NCI-H1417 (cell line): ENCODE results near the gene MAML2.
"Not testable (repeated sequence)": the region's sequence is repeated elsewhere in the genome, so short reads cannot be mapped to it uniquely, and the experiment has no call there.

Source experiments
- DNase-seq, 3 experiments: peaks; one replicate each; lab custom pipeline; 2025; lab: John Stamatoyannopoulos, UW

Gene MAML2

DNA sequence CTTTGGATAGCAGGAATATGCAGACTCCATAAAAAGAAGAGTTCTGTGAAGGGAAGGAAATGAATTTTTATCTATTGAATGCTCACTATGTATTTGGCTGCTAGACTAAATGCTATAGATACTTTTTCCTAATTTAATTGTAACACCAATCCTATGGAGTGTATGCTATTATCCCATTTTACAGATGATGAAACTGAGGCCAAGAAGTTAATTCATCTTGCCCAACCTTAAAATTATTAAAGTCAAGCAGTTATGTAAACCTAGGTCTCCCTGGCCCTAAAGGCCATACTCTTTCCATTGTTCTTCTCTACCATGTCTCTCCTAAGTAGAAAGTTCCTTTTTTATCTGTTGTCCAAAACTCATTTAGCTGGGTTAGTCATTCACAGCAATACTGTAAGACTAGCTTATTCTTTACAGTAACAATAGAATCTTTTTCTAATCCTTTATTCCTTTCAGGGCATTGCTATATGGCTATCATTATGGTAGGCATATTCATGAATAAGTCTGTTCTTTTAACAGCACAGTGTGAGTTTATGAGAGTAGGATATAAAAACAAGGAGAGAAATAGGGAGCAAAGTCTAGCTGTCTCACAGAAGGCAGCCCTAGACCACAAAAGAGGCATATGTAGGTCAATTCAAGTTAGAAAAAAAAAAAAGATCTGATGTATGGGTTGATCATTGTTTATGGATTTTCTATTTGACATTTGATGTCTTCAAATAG is 50.5 kb downstream of the MAML2 start:
- DNase-seq = no peak

DNA sequence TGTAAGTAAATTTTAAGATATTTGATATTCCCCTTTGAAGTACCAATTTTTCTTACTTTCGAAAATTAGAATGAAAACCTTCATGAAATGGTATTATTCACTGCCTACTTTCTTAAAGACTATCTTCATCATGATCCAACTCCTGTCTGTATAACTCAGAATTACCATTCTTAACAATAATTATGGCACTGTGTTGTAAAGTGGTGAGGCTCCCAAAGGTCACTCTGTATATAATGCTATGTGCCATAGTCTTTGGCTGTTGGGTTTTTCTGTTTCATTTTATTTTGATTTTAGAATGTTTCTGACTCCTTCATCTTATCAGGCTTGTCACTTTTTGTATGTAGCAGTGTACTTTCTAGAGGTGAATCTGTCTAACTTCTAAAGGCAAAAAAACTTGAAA is 52.4 kb downstream of the MAML2 start:
- DNase-seq = no peak

DNA sequence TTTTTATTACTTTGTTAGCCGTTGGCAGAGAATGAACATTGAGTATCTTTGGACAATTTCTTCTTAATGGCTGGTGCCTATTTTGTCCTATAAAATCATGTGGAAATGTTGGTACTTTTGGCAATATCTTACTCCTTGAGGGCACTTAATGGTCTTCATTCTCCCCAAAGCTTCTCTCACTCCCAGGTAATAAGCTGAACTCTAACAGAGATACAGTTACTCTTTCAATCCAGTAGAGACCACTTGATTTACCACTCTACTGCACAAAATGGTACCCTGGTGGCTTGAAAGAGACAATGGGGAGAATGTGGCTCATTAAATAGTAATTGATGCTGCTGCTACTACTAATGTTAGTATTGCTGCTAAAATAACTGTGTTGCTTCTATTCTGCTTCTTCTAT is 53.0 kb downstream of the MAML2 start:
- no peak for DNase-seq

DNA sequence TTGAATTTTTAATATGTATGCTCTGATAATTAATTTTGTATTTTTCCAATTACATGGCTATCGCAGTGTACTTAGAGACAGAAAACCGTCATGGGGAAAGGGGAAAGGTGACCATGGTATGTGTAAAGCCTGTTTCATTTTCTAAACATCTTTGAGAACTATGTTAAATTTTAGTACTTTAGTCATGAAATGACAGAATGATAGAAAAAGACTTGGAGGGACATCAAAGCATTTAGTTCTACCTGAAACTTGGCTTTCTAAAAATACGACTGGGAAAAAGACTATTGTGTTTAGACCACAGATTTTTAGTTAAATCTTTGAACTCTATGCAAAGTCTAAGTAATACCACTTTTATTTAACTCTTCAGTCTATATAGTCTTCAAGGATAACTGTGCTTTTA is 54.1 kb downstream of the MAML2 start:
- no peak for DNase-seq

DNA sequence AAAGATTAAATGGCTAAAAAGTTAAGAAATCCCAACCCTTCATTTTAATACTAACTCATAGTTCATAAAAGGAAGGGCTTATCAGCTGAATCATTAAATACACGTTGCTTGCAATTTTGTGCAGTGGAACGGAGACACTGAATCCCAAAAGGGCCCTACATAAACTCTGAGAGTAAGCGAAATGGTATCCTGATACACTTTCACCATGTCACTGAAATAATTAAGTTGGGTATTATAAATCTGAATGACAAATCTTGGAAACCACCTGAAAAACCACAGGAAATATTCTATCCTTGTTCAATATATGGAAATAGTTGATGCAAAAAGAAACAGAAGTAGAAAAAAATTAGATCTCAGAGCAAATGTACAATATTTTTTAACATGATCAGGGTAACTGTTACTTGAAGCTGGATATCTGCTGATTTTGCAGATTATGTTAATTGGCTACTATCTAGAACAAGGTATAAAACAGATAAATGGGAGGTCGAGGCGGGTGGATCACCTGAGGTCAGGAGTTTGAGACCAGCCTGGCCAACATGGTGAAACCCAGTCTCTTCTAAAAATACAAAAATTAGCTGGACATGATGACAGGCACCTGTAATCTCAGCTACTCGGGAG is 55.1 kb downstream of the MAML2 start:
- no peak for DNase-seq

DNA sequence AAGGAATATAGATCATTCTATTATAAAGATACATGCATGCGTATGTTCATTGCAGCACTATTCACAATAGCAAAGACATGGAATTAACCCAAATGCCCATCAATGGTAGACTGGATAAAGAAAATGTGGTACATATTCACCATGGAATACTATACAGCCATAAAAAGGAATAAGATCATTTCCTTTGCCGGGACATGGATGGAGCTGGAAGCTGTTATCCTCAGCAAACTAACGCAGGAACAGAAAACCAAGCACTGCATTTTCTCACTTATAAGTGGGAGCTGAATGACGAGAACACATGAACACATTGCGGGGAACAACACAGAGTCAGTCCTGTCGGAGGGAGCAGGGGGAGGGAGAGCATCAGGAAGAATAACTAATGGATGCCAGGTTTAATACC is 57.0 kb downstream of the MAML2 start:
- not testable (repeated sequence) for DNase-seq

DNA sequence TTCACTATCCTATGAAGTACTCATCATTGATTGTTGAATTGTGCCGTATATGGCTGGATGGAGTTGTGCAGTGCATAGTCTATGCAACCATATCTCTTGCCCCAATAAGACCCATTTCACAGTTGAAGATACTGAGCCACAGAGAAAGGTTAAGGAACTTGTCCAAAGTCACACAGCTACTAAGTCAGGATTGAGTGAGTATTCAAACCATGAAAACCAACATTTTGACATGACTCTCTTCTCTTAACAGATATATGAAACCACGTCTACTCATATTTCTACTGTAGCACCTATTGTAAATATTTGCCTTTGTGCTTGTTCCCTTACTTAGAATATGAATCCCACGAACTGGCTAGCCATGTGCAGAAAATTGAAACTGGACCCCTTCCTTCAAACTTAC is 58.1 kb downstream of the MAML2 start:
- no peak for DNase-seq

DNA sequence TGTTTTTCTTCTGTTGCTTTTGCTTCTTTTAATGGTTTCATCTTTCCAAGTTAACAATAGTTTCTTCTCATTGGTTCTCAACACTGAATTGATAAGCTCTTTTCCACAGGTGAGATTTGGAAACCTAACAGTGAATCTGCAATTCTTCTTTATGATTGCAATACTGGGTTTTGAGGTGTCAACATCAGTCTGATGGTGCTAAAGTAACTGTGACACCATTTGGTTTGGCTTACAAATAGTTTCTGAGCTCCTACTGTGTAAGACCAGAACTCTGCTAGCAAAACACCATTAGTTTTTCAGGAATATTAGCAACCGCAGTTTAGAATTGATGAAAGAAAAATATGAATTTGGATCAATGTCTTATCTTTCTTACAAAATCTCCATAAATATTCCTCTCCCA is 58.6 kb downstream of the MAML2 start:
- DNase-seq = no peak

DNA sequence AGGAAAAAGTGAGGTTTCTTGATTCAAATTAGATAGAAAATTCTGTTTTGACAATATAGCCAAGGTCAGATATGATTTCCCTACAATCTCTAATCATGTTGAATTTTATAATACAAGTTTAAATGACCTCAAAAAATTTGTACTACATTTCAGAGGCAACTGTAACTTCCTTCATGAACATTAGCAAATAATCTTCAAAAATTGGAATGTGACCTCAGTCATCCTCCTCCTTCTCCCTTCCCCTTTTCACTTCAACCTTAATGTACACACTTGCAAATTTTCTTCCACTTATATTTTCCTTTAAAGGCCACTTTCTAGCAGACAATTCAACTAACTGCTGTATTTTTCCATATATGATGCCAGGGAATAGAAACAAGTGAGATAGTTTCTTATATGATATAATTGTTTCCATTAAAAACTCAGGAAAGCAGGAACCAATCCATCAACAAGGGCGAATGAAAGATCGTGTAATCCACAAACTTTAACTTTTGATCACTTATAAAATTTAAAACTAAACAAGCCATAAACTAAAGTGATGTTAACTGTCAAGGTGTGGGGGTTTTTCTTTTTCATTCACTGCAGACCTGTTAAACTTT is 60.3 kb downstream of the MAML2 start:
- no peak for DNase-seq

DNA sequence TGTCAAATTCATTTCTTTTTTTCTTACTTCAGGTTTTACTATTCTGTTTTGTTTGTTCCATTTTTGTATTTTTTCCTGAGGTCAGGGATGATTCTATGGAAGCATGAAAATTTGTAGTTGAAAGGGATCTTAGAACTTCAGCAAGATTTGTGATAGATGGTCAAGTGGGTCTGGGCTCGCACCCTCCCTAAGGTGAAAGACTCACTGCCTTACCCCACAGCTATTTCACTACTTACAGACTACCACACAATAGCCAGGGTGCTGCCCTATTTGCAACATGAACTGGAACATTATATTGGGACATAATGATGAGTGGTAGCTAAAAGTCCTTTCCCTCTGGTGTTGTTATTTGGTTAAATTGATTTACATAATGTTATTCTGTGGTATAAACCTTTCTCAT is 62.6 kb downstream of the MAML2 start:
- no peak for DNase-seq

DNA sequence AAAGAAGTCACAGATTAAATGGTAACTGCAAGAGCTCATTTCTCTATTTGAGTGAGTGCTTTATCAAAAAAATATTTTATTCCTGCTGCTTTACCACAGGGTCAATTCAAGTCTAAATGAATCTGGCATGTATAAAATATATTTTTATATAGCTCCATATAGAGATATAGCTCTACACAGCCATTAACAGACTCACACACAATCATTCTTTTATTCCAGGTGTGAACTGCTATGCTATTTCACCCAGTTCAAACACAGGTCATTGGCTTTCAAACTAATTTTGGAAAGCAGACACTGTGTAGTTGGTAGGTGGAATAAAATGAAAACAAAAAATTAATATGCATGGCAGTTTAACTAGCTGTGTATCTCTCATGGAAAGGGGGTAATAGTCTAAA is 63.1 kb downstream of the MAML2 start:
- no peak for DNase-seq

DNA sequence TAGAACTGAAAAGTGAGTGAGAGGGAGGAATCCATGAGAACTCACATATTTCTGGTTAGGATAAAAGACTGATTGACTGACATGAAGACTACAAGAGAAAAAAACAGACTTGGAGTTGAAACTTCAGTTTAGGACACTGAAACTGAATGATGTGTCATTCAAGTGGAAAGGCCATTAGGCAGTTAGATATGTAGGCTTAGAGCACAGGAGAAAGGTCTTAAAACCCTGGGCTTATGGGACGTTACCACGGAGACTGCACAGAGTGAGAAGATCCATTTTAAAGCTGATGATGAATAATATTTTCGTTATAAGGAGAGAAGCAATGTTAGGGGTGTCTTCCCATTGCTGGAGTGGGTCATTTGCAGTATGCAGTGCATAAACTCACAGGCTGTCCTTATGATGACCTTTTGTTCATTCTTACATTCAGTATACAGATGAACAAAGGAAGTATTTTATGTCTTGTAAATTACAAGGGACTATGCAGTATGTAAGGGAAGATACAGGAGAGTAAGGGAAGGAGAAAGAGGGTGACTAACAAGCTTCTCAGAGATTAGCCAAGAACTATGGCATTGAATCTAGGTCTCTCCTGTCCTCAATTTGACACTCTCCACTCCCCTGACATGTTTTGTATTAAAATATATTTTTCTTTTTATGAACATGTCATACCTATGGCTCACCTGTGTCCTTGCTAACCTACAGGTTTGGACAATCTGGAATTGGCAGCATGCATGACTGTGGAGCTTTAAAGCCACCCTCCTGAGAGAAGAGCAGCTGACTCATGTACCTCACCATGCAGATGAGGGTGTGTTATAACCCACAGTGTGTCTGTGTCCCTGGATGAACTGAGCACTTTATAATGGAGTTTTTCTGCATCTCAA is 63.7 kb downstream of the MAML2 start:
- DNase-seq = peak in 1 of 3 experiments; percentile 35

DNA sequence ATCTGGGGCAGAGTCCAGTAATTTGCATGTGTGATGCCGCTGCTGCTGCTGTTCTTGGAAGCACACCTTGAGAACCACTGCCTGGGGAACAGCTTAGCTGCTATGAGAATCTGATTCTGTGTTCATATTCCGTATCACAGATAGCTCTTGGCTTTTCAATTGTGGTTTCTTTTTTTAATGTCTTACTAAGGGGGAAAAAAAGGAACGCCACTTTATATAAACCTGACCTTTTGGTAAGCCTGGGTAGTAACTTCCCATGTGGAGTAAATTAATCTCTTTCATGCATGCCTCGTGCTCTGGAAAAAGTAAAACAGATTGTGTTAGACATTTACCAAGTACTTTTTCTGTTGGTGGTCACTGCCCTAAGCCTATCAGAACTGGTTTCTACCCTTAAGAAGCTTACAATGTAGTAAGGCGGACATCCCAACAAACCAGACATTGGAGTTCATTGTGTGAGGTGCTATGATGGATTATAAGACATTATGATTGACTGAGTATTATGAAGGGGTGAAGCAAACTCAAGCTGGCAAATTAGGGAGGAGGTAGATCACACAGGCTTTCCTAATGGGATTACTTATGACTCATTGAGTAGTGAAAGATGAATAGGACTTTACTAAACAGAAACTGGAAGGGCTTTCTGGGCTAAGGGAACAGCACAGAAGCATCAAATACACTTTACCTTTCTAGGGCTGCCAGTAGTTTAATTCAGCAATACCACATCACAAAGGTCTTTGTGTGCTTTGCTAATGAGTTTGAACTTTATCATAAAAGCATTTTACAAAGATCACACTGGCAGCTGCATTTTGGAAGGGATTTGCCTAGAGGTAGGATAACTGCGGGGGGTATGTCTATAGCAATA is 64.7 kb downstream of the MAML2 start:
- DNase-seq = peak in 1 of 3 experiments; percentile 43

DNA sequence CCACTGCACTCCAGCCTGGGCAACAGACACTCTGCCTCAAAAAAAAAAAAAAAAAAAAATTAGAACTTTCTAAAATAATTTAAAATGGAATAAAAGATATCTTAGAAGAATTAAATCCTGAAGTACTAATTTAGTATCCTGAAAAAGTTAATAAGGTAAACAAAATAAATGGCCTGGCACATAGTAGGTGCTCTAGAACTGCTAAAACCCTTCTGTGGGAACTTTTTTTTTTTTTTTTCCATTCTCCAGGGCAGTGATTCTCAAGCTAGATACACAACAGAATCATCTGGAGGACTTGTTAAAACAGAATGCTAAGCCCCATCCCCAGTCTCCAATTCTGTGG is 65.3 kb downstream of the MAML2 start:
- no peak for DNase-seq

DNA sequence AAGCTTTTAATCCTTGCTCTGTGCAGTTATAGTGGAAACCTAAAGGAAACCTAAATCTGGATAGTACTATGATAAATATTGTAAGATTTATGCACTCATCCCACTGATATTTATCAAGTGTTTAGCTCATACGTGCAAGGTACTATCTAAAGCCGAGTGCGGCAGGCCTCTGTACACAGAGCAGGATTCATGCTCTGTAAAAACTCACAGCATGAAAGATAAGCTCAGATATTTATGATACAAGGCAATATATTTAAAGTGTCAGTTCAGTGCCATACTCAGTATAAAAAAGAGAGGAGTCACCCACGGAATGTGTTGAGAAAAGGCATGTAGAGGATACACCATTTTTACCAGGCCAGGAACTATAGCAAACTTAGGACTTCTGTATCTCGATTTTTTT is 66.2 kb downstream of the MAML2 start:
- DNase-seq = no peak

DNA sequence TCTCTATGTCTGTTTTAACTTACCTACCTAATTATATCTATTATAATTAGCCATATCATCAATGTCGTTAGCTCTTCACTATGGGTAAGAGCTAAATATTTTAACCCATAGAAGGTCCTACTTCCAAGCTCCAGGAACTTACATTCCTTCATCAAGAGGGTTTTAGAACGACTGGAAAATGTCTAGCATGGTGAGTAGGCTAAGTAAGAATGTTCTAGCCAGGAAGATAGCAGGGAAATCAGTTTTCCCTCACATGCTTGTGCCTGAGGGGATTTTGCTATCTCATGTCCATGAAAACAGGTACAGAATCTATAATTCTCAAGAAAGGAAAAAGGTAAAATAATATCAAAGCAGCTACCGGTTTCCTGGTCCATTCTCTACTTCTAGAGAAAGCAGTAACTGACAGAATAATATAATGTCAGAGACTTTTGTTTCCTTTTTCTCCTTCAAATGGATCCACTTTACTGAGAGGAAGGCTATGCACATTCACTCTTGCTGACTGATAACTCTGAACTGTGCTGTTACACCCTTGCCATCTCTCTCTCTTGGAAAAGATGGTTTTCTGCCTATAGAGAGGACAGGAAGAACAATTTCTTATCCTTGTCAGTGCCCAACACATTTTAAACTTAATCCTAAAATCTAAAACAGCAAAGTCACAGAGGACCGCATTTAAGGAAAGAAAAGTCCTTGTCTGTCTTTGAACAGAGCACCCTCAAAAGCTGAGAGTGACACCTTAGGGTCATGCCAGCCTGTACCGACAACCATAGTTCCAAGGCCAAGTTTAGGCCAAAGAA is 67.0 kb downstream of the MAML2 start:
- DNase-seq = no peak

DNA sequence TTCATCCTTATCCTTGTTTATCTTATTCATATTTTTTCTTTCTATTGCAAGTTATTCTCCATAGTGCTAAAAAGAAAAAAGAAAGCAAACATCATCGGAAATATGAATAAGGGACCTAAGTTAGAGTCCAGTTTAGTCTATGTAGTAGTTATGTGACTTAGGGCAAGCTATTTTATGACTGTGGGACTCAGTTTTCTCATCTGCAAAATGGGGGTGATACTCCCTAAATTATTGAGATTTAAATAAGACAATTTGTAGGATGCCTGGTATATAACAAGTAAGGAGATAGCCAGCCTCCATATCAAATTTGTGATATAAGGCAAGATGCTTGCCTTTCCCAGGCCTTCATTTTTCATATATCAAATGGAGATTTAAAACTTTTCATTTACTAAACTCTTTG is 69.5 kb downstream of the MAML2 start:
- no peak for DNase-seq

DNA sequence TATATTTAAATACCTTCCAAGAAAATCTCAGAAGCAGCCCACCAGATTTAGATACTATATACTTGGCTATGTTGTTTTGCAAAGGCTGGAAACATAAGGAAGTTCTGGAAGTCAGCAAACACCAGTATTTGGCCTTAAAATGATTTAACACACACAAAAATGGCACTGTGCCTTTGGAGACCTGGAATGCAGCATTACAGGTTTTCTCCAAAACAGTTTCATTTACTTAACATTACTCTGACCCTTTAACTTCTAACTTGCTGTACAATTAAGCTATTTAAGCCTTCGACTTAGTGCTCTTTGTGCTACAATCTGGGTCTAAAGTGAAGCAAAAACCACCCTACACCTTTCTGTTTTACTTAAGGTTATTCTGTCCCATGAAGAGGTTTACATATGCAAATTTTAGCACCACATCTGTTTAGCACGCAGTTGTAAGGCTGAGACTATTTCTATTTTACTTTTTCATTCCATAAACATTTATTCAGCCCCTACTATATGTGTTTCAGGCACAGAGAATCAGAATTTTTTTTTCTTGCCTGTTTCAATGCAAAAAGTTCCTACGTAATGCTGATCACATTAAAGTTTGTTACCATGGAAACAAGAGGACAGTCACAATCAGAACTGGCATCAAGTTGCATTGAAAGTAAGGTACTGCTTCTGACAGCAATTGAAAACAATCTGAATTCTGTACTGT is 70.3 kb downstream of the MAML2 start:
- DNase-seq = no peak

DNA sequence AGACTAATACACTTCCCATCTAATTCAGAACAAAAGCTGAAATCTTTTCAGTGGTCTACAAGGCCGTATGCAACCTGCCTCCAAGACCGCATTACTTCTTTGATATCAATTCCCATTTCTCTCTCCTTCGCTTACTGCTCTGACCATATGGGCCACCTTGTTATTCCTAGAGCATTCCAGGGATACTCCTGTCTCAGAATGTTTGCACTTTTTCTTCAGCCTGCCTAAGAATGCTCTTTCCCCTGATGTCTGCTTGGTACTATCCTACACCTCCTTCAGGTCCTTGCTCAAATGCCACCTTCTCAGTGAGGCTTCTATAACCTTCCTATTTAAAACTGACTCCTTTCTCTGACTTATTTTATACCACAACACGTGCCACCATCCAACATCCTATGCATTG is 71.2 kb downstream of the MAML2 start:
- DNase-seq = no peak

DNA sequence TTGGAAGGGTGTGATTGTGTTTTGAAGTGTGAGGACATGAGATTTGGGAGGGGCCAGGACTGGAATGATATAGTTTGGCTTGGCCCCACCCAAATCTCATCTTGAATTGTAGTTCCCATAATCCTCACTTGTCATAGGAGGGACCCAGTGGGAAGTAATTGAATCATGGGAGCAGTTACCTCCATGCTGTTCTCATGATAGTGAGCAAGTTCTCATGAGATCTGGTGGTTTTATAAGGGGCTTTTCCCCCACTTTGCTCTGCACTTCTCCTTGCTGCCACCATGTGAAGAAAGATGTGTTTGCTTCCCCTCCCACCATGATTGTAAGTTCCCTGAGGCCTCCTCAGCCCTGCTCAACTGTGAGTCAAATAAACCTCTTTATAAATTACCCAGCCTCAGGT is 71.6 kb downstream of the MAML2 start:
- DNase-seq = not testable (repeated sequence)
